Right lobe of liver (tissue), 6 donors: ENCODE data around the gene UGP2. TPM values are rescaled to one million over a fixed set of nuclear protein-coding genes. Genes with fewer than 3 reads are reported as not detected.

ENCODE experiments used
- ATAC-seq, 4 donors: fragments of 200-7000 bp; cut with Tn5 transposase; one replicate each; pipeline ENCODE4 v1.9.1; 2020; ENCODE audit warnings: mild to moderate bottlenecking in 4 of 4, moderate library complexity in 4 of 4
- DNase-seq, 3 donors: peaks; one replicate each; pipeline ENCODE4 v3.0.0-alpha.2; 2020
- H3K27ac ChIP-seq, 3 donors: fragments of 200-600 bp; one replicate each; pipeline ENCODE4 v1.8.0; 2022
- H3K27me3 ChIP-seq, 2 donors: fragments of 200-600 bp; one replicate each; pipeline ENCODE4 v1.8.0; 2022
- H3K36me3 ChIP-seq, 4 donors: fragments of 200-600 bp; sonication (generic) in 1 of 4; one replicate each; pipeline versions ENCODE4 v1.5.1 to v1.8.0; 2017 to 2022; ENCODE audit warnings: control low read depth in 1 of 4
- H3K4me1 ChIP-seq, 4 donors: fragments of 200-600 bp; sonication (generic) in 1 of 4; one replicate each; pipeline versions ENCODE4 v1.5.1 to v1.8.0; 2017 to 2022; ENCODE audit warnings: control low read depth in 1 of 4
- H3K4me3 ChIP-seq, 3 donors: fragments of 200-600 bp; one replicate each; pipeline ENCODE4 v1.8.0; 2022
- H3K9me3 ChIP-seq, 4 donors: fragments of 200-600 bp; sonication (generic) in 1 of 4; one replicate each; pipeline versions ENCODE4 v1.5.1 to v1.8.0; 2017 to 2022; ENCODE audit warnings: control low read depth in 1 of 4
- POLR2A ChIP-seq: fragments of 450-650 bp; IDR thresholded peaks from one replicate; pipeline ENCODE4 v1.6.1; 2017; ENCODE audit warnings: antibody characterized with exemption, mild to moderate bottlenecking
- WGBS: methylation state at CpG from one replicate; pipeline ENCODE4 v1.1.6; 2018; ENCODE audit warnings: low coverage, low lambda C conversion rate; ENCODE audit not compliant: insufficient coverage; ENCODE audit errors: missing lambda C conversion rate; 5-methylcytosine and 5-hydroxymethylcytosine counted together
- intact Hi-C, 2 donors: fragments of 100-400 bp; cut with DNase I; formaldehyde crosslinking; loops; one replicate each; pipeline versions ENCODE4 v1.11.2 to v1.14.1; 2022
- total RNA-seq, 6 experiments: library from RNA; depleted of rRNA in 2 of 6; stranded (reverse); fragments of >200 nt in 2 of 6; fragmentation: NEBNext Ultra II Directional in 3 of 6; extraction: Animal tissue kit (Norgen Biotek cat#: 25700) in 3 of 6; gene quantifications; one replicate each; pipeline versions ENCODE4 v1.1.0 to v1.2.4, GENCODE V29; 2016 to 2023
- TF ChIP-seq, protein P1 (sequence below), 4 donors: fragments of 200-600 bp in 3 of 4; fragments of 450-650 bp in 1 of 4; IDR thresholded peaks; one replicate each; pipeline versions ENCODE4 v1.5.1 to v1.8.0; 2016 to 2022; ENCODE audit warnings: antibody characterized with exemption in 4 of 4, mild to moderate bottlenecking in 2 of 4
- donor health status: DM: no; HTN: yes; CAD: no.
- donor health status: DM: no; HTN: no; CAD: no.
- donor health status: DM: no; HTN: no; CAD: no.
- donor health status: DM: no; HTN: yes; CAD: no.
- donor health status: DM: no; HTN: yes; CAD: no.

Gene UGP2
- total RNA-seq, 6 experiments from 2014 or later, result 276 to 691 (median 425) TPM

DNA sequence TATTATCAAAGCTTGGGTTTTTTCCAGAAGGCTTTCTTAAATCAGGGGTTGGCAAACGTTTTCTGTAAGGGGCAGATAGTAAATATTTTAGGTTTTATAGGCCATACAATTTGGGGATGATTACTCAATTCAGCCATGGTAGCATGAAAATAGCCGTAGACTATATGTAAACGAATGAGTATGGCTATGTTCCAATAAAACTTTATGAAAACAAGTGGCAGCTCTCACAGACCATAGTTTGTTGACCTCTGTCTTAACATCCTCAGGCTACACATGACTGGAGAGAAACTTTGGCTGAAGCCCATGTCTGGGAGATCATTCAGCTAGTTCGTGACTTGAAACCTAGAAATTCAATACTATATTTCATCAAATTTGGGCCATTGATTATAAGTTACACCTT, 30.2 kb downstream of the UGP2 start:
- Histone ChIP-seq H3K27ac (peak overlapping the region in 2 of 3 donors; percentile 4 to 19), H3K27me3 (no peaks in the 10 kb centered on the region), H3K36me3 (peaks cover 0 to 53% (median 15%) of the 10 kb centered on the region in 4 donors), H3K9me3 (no peaks in the 10 kb centered on the region), H3K4me3 (no peak overlapping the region), H3K4me1 (peaks cover 0 to 49% (median 7%) of the 10 kb centered on the region in 4 donors)
- 22% methylated on average over 4 of the region's 4 CpGs for WGBS
- TF ChIP-seq, protein P1, sequence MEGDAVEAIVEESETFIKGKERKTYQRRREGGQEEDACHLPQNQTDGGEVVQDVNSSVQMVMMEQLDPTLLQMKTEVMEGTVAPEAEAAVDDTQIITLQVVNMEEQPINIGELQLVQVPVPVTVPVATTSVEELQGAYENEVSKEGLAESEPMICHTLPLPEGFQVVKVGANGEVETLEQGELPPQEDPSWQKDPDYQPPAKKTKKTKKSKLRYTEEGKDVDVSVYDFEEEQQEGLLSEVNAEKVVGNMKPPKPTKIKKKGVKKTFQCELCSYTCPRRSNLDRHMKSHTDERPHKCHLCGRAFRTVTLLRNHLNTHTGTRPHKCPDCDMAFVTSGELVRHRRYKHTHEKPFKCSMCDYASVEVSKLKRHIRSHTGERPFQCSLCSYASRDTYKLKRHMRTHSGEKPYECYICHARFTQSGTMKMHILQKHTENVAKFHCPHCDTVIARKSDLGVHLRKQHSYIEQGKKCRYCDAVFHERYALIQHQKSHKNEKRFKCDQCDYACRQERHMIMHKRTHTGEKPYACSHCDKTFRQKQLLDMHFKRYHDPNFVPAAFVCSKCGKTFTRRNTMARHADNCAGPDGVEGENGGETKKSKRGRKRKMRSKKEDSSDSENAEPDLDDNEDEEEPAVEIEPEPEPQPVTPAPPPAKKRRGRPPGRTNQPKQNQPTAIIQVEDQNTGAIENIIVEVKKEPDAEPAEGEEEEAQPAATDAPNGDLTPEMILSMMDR (IDR thresholded peaks at IDR 0.05), result no peak
- TF ChIP-seq POLR2A, result no peak
- ATAC-seq (peak; percentile 17 to 47 (median 40)), DNase-seq (no peak)
- intact Hi-C loops, result no loop called here

DNA sequence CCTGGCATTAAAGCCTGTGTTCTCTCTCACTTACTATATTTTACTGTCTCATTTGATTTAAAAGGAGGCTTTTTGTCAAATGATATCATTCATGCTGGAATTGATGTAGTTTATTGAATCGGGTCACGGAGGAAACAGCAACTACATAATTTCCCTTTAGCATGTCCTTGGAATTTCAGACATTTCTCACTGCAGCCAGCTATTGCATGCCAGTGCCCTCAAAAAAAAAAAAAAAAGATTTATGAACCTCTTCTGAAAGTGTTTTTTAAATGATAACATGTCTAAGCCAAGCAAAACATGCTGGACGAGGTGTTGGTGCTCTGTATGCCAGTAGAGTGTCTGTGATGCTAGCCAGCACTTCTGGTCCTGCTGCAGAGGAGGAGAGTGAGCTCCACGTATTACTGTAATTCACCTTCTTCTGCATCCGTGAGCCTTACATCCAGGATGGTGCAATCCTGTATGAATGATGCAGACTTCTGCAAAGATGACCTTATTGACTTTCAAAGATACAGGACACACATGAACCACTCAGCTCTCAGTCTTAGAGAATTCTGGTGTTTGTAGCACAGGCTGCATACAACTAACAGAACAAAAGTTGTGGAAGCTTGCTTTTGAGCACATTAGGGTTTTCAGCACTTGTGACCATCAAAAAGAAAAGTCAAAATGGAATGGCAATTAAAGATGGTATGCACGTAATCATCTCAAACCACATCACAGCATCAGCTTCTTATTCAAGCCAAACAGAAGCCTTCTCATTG, 31.1 kb downstream of the UGP2 start:
- TF ChIP-seq, protein P1 (IDR thresholded peaks at IDR 0.05), result no peak
- no peak for TF ChIP-seq POLR2A
- WGBS, result 68% methylated on average over 6 of the region's 6 CpGs
- H3K9me3 ChIP-seq, result no peaks in the 10 kb centered on the region
- H3K4me3 ChIP-seq, result no peak overlapping the region
- intact Hi-C loops, result no loop called here
- H3K27me3 ChIP-seq, result no peaks in the 10 kb centered on the region
- H3K4me1 ChIP-seq, result peaks cover 0 to 49% (median 9%) of the 10 kb centered on the region in 4 donors
- DNase-seq (no peak), ATAC-seq (no peak)
- H3K36me3 ChIP-seq, result peaks cover 0 to 52% (median 15%) of the 10 kb centered on the region in 4 donors
- H3K27ac ChIP-seq, result no peak overlapping the region

DNA sequence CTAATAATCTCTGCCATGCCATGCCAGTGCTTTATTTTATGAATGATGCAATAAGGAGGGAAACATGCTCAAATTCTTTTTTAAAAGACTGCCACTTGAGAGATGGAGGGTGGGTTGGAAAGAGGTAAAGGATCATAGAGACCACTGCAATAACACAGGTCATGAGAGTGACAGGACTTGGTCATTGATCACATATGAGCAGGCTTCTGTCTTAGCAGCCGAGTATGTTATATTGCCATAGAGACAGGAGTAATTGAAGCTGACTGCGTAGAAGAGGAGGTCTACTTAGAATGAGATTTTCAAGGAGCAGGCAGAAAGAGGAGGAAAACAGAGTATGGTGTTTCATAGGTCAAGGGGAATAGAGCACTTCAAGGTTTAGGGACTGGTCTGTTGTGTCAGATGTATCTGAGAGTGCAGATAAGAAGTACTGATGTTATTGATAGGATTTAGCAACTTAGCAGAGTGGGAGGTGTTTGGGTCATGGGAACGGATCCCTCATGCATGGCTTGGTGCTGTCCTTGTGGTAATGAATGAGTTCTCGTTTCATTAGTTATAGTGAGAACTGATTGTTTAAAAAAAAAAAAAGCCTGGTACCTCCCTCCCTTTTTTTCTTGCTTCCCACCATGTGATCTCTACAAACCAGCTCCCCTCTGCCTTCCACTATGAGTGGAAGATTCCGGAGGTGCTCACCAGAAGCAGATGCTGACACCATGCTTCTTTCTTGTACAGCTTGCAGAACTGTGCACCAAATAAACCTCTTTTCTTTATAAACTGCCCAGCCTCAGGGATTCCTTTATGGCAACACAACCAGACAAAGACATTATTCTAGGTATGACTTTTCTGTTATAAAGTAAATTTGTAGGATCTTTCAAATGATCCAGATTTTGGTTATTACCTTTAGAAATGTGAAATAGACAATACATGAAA, 32.8 kb downstream of the UGP2 start:
- no peak for DNase-seq
- H3K4me3 ChIP-seq, result no peak overlapping the region
- TF ChIP-seq POLR2A, result no peak
- TF ChIP-seq, protein P1 (IDR thresholded peaks at IDR 0.05), result no peak
- peaks cover 0 to 47% (median 9%) of the 10 kb centered on the region in 4 donors for H3K4me1 ChIP-seq
- H3K36me3 ChIP-seq, result peaks cover 0 to 62% (median 21%) of the 10 kb centered on the region in 4 donors
- intact Hi-C loops, result no loop called here
- H3K27me3 ChIP-seq, result no peaks in the 10 kb centered on the region
- no peak for ATAC-seq
- no peak overlapping the region for H3K27ac ChIP-seq
- H3K9me3 ChIP-seq, result no peaks in the 10 kb centered on the region
- WGBS, result 83% methylated on average over 5 of the region's 5 CpGs

DNA sequence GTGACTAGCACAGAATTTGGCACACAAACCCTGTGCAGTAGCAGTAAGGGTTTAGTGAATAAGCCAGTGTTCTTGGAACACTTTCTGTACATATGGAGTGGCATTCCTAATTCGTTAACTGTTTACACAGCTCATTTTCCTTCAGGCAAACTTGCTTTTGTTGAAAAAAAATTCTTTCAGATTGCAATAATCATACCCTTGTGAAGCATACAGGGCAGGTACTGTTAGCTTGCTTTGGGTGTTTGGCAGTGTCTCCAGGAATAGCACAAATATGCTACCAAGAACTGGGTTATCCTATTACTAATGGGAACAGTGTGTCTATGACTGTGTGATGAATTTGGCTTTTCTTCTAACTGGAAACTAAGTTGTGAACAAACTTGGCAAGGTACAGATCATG, 33.4 kb downstream of the UGP2 start:
- 38% methylated on average over 1 of the region's 1 CpG for WGBS
- no peak for ATAC-seq
- intact Hi-C loops, result no loop called here

More for the DNA sequence above, 33.4 kb downstream of the UGP2 start:
- no peak for TF ChIP-seq POLR2A
- TF ChIP-seq, protein P1 (IDR thresholded peaks at IDR 0.05), result no peak
- Histone ChIP-seq H3K9me3 (no peaks in the 10 kb centered on the region), H3K36me3 (peaks cover 0 to 63% (median 22%) of the 10 kb centered on the region in 4 donors), H3K27me3 (no peaks in the 10 kb centered on the region), H3K4me1 (peaks cover 0 to 41% (median 9%) of the 10 kb centered on the region in 4 donors), H3K4me3 (no peak overlapping the region), H3K27ac (no peak overlapping the region)
- DNase-seq, result no peak
